Activated CD8-positive, alpha-beta T cell treated with anti-CD3 and anti-CD28 coated beads, Interleukin-2, amount 10 ng/mL, durations not matched to agents 7 days and 5 days (primary cell): Measurements from ENCODE around the gene CNTN1. TPM values are rescaled to one million over a fixed set of nuclear protein-coding genes. Genes with fewer than 3 reads are reported as not detected.

Experiments
- ATAC-seq: fragments of 150-1000 bp; cut with Tn5 transposase; one replicate; pipeline ENCODE4 v1.10.0; 2021; ENCODE audit warnings: moderate library complexity
- CTCF ChIA-PET: fragments of 350-600 bp; sonication (Branson Sonifier 250); formaldehyde crosslinking; loops from one replicate; lab custom pipeline; 2021; ENCODE audit warnings: antibody characterized with exemption; lab: Charles Lee
- POLR2A ChIA-PET: fragments of 350-600 bp; sonication (Branson Sonifier 250); formaldehyde crosslinking; loops from one replicate; lab custom pipeline; 2021; ENCODE audit warnings: antibody characterized with exemption; lab: Charles Lee
- DNase-seq: peaks from one replicate; pipeline ENCODE4 v3.0.0-alpha.2; 2020
- H3K27ac Mint-ChIP-seq: one replicate; pipeline ENCODE4 v1.8.0; 2021; ENCODE audit warnings: mild to moderate bottlenecking, mixed read lengths
- H3K27me3 Mint-ChIP-seq: one replicate; pipeline ENCODE4 v1.8.0; 2021; ENCODE audit warnings: low read depth, mixed read lengths
- H3K36me3 Mint-ChIP-seq: one replicate; pipeline ENCODE4 v1.8.0; 2021; ENCODE audit warnings: low read depth, mixed read lengths
- H3K4me1 Mint-ChIP-seq: one replicate; pipeline ENCODE4 v1.8.0; 2021; ENCODE audit warnings: low read depth, mixed read lengths
- H3K4me3 Mint-ChIP-seq: one replicate; pipeline ENCODE4 v1.8.0; 2021; ENCODE audit warnings: mild to moderate bottlenecking, mixed read lengths
- H3K9me3 Mint-ChIP-seq: one replicate; pipeline ENCODE4 v1.8.0; 2022; ENCODE audit warnings: mixed read lengths; ENCODE audit not compliant: insufficient read depth
- total RNA-seq, 2 experiments: library from RNA; stranded (reverse); gene quantifications; one replicate each; pipeline ENCODE4 v1.2.3, GENCODE V29; 2021

The CNTN1 gene
- total RNA-seq, result not detected

- POLR2A ChIA-PET, result no interaction called here
- ATAC-seq, result no peak
- Mint-ChIP-seq H3K4me1 (no peaks in the 10 kb centered on the region), H3K27me3 (peaks cover 6% of the 10 kb centered on the region), H3K9me3 (no peaks in the 10 kb centered on the region), H3K4me3 (no peak within 1 kb of the TSS), H3K27ac (no peak within 1 kb of the TSS), H3K36me3 (no peaks in the 10 kb centered on the region)
- DNase-seq, result no peak
- CTCF ChIA-PET, result no interaction called here
Observed at GRCh38 chr12:40691913-40692764, at the start of gene CNTN1. CNTN1 (plus strand) TSS chr12:40692439.

DNA sequence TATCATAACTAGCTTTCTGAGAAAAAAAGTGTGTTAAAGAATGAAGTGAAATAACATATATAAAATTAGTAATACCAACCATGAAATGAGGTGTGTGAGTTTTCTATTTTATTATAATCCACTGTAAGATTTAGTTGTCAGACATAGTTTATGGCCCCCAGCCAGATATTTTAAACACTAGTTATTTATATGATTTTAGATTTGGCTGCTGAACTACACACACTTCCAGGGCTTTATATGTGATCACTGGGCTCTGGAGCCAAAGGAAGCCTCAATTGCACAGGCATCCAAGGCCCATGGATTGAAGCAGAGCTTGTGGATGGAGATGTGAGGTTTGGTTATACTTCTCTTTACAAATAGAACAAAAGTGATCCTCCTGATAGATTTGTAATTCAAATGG lies 48.7 kb upstream of the CNTN1 start:
- Mint-ChIP-seq H3K27me3 (no peaks in the 10 kb centered on the region), H3K36me3 (no peaks in the 10 kb centered on the region), H3K27ac (no peak overlapping the region), H3K9me3 (no peaks in the 10 kb centered on the region), H3K4me3 (no peak overlapping the region), H3K4me1 (no peaks in the 10 kb centered on the region)
- no peak for ATAC-seq
- CTCF ChIA-PET, result no interaction called here
- no peak for DNase-seq
- POLR2A ChIA-PET, result interaction anchor here (0.7 kb wide), 1 partner anchor 486 kb away, joined by 3 read pairs; no protein-coding TSS in a partner anchor

GRCh38 chr12:40643976-40644375 lies 48.3 kb upstream of the CNTN1 start:
- no peak overlapping the region for H3K4me3 Mint-ChIP-seq
- no peak overlapping the region for H3K27ac Mint-ChIP-seq
- no peaks in the 10 kb centered on the region for H3K4me1 Mint-ChIP-seq
- H3K9me3 Mint-ChIP-seq, result no peaks in the 10 kb centered on the region
- CTCF ChIA-PET, result no interaction called here
- no peaks in the 10 kb centered on the region for H3K36me3 Mint-ChIP-seq
- H3K27me3 Mint-ChIP-seq, result no peaks in the 10 kb centered on the region
- DNase-seq (no peak), ATAC-seq (no peak)
- POLR2A ChIA-PET, result no interaction called here

DNA sequence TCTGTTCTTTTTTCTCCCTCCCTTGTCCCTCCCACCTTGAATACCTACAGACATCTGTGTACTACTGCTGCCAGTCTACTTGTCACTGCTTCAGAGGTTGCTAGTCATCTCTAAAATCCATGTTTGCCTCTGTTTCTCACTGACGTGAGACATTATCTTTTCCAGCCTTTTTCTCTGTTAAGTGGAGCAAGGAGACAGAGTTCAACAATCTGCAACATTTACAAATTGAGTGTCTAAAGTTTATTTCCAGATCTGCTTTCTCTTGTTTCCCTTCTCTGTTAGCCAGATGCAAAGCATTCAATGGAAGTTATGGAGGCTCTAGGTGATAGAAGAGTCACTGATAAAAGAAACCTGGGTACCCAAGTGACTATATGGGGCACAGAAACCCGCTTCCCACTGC lies 47.5 kb upstream of the CNTN1 start:
- no peaks in the 10 kb centered on the region for H3K27me3 Mint-ChIP-seq
- ATAC-seq, result no peak
- no peaks in the 10 kb centered on the region for H3K36me3 Mint-ChIP-seq
- no peak overlapping the region for H3K4me3 Mint-ChIP-seq
- ChIA-PET CTCF (no interaction called here), POLR2A (no interaction called here)
- H3K27ac Mint-ChIP-seq, result no peak overlapping the region
- no peaks in the 10 kb centered on the region for H3K9me3 Mint-ChIP-seq
- H3K4me1 Mint-ChIP-seq, result no peaks in the 10 kb centered on the region
- DNase-seq, result no peak

DNA sequence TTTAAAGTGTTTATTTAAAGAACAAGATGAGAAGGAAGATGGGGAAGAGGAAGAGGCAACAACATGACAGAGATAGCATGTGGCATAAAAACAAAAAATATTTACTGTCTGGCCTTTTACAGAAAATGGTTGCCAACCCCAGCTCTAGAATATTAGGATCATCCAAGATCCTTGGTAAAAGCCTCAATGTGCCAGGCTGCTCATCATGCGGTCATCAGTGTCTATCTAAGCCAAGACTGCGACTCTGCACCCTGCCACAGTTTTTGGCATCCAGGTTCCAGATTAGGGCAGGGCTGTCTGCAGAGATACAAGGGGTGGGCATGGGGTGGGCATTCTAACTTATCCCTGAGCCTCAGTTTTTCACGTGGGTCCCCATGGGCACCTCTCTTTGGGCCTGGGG lies 46.9 kb upstream of the CNTN1 start:
- CTCF ChIA-PET, result no interaction called here
- ATAC-seq (no peak), DNase-seq (no peak)
- Mint-ChIP-seq H3K4me1 (no peaks in the 10 kb centered on the region), H3K27me3 (no peaks in the 10 kb centered on the region), H3K36me3 (no peaks in the 10 kb centered on the region), H3K27ac (no peak overlapping the region), H3K4me3 (no peak overlapping the region), H3K9me3 (peaks cover 5% of the 10 kb centered on the region)
- POLR2A ChIA-PET, result no interaction called here

DNA sequence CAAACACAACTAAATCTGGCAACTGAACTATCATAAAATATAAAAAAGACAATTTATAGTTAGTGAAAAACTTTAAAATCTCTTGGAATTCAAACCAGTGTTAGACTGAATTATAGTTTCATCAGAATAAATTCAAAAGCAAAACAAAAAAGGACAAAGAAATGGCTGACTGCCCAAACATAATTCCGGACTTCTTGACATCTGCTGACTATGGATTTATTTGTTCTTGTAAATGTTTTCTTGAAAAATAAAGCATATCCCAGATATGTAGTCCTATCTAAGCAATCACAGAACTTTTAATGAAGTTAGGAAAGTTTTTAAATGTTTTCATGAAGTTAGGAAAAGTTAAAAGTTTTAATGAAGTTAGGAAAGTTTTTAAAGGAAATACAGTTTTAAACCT lies 45.8 kb upstream of the CNTN1 start:
- H3K36me3 Mint-ChIP-seq, result no peaks in the 10 kb centered on the region
- CTCF ChIA-PET, result no interaction called here

DNA sequence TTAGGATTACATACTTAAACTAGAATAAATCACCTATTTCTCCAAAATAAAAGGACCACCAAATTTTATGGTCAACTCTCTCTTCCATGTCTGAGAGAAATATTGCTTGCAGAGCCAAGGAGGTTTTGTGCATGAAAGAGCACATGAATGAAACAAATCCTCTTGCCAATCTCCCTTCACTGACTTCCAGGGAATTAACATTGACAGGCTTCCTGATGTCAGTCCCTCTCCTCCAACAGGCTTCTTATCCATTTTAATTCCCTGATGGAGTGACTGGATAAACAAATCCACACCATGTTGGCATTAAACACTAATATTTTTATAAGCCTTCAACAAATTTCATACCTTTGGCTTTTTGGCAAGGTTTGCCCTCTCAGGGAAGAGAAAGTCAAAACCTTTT lies 45.3 kb upstream of the CNTN1 start:
- ATAC-seq, result no peak
- POLR2A ChIA-PET, result no interaction called here
- no peak for DNase-seq
- H3K27ac Mint-ChIP-seq, result no peak overlapping the region
- H3K27me3 Mint-ChIP-seq, result no peaks in the 10 kb centered on the region
- CTCF ChIA-PET, result no interaction called here
- no peak overlapping the region for H3K4me3 Mint-ChIP-seq
- H3K36me3 Mint-ChIP-seq, result no peaks in the 10 kb centered on the region
- peaks cover 5% of the 10 kb centered on the region for H3K9me3 Mint-ChIP-seq
- H3K4me1 Mint-ChIP-seq, result no peaks in the 10 kb centered on the region

More for the DNA sequence above, 45.8 kb upstream of the CNTN1 start:
- Mint-ChIP-seq H3K27me3 (no peaks in the 10 kb centered on the region), H3K4me1 (no peaks in the 10 kb centered on the region), H3K27ac (no peak overlapping the region), H3K9me3 (peaks cover 5% of the 10 kb centered on the region), H3K4me3 (no peak overlapping the region)
- POLR2A ChIA-PET, result no interaction called here
- ATAC-seq (no peak), DNase-seq (no peak)

GRCh38 chr12:40647651-40648050 lies 44.6 kb upstream of the CNTN1 start:
- H3K36me3 Mint-ChIP-seq, result no peaks in the 10 kb centered on the region
- no peaks in the 10 kb centered on the region for H3K4me1 Mint-ChIP-seq
- no peak overlapping the region for H3K4me3 Mint-ChIP-seq
- H3K27me3 Mint-ChIP-seq, result no peaks in the 10 kb centered on the region
- H3K9me3 Mint-ChIP-seq, result peaks cover 5% of the 10 kb centered on the region
- H3K27ac Mint-ChIP-seq, result no peak overlapping the region
- ATAC-seq (no peak), DNase-seq (no peak)
- CTCF ChIA-PET, result no interaction called here
- POLR2A ChIA-PET, result no interaction called here

DNA sequence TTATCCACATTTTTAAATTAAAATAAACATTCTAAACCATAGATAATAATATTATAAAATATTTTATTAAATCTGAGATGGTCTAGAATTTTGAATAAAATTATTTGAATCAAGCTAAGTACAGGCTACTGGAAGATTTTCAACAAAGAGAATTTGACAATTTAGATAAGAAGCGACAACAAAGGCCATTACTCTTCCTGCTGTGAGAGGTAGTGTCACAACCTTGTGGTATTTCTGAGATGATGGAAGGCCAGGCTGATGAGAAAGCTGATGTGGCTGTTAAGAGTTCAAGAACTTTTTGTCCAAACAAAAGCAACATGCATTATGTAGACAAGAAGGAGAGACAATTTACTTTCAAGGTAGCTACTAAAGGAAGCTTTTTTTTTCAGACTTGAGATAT lies 43.7 kb upstream of the CNTN1 start:
- H3K27me3 Mint-ChIP-seq, result no peaks in the 10 kb centered on the region
- H3K4me1 Mint-ChIP-seq, result no peaks in the 10 kb centered on the region
- CTCF ChIA-PET, result no interaction called here
- peaks cover 5% of the 10 kb centered on the region for H3K9me3 Mint-ChIP-seq
- ATAC-seq (no peak), DNase-seq (no peak)
- H3K4me3 Mint-ChIP-seq, result no peak overlapping the region
- H3K27ac Mint-ChIP-seq, result no peak overlapping the region
- no peaks in the 10 kb centered on the region for H3K36me3 Mint-ChIP-seq
- POLR2A ChIA-PET, result no interaction called here

DNA sequence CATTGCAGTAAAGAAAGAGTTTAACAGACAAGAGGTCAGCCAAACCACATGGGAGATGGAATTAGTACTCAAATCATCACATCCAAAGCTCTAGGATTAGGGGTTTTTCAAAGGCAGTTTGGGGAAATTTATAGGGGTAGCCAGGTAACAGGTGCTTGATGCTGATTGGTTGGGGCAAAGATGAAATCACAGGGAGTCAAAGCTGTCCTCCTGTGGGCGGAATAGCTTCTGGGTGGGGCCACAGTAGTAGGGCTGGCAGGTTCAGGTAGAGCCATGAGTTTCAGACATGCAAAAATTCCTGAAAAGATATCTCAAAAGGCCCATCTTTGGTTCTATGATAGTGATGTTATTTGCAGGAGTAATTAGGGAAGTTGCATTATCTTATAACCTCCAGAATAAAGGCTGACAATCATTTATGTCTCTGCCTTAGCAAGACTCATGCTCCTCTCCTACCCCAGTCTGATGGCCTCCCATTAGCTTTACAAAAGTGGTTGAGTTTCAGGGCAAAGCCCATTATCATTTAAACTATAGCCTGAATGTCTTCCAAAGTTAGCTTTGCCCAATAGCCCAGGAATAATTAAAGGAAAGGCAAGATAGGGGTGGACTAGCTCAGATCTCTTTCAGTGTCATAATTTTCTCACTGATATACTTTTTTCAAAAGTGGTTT lies 42.1 kb upstream of the CNTN1 start:
- Mint-ChIP-seq H3K4me3 (no peak overlapping the region), H3K9me3 (peaks cover 5% of the 10 kb centered on the region), H3K4me1 (no peaks in the 10 kb centered on the region), H3K36me3 (no peaks in the 10 kb centered on the region), H3K27me3 (no peaks in the 10 kb centered on the region), H3K27ac (no peak overlapping the region)
- ATAC-seq, result no peak
- POLR2A ChIA-PET, result no interaction called here
- DNase-seq, result no peak
- CTCF ChIA-PET, result no interaction called here

DNA sequence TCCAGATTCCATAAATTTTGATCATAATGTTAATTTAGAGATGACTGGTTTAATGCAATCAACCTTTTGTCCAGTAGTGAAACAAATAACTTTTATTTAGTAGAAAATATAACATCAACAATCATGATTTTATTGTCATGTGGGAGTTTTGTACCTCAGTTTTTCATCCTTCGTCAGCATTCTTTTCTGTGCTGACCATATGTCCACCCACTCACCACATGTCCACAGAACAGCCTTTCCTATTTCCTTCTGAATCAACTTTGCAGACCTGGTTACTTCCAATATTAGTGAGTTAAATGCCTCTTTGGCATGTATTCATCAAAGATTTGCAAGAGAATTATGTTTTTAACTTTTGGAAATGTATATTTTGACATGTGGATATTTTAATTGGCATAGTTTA lies 36.8 kb upstream of the CNTN1 start:
- no peaks in the 10 kb centered on the region for H3K36me3 Mint-ChIP-seq
- no peaks in the 10 kb centered on the region for H3K9me3 Mint-ChIP-seq
- H3K27ac Mint-ChIP-seq, result no peak overlapping the region
- DNase-seq, result no peak
- no peaks in the 10 kb centered on the region for H3K4me1 Mint-ChIP-seq
- H3K27me3 Mint-ChIP-seq, result no peaks in the 10 kb centered on the region
- no peak for ATAC-seq
- H3K4me3 Mint-ChIP-seq, result no peak overlapping the region
- ChIA-PET CTCF (no interaction called here), POLR2A (no interaction called here)

DNA sequence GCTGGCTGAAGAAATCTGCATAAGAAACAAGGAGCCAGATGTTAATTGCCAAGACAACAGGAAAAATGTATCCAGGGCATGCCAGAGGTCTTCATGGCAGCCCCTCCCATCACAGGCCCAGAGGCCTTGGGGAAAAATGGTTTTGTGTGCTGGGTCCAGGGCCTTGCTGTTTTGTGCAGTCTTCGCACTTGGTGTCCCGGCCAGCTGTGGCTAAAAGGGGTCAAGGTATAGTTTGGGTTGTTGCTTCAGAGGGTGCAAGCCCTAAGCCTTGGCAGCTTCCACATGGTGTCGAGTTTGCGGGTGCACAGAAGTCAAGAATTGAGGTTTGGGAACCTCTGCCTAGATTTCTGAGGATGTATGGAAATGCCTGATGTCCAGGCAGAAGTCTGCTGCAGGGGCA lies 29.9 kb upstream of the CNTN1 start:
- ATAC-seq (no peak), DNase-seq (no peak)
- POLR2A ChIA-PET, result no interaction called here
- Mint-ChIP-seq H3K27ac (no peak overlapping the region), H3K4me3 (no peak overlapping the region), H3K36me3 (no peaks in the 10 kb centered on the region), H3K4me1 (no peaks in the 10 kb centered on the region), H3K9me3 (no peaks in the 10 kb centered on the region), H3K27me3 (no peaks in the 10 kb centered on the region)
- CTCF ChIA-PET, result no interaction called here
